RWPE2 (cell line): ENCODE results near the gene SPATA2L.
A peak's percentile ranks its signal among the peaks of the same experiment; 100 is the strongest.

Experiments
- ATAC-seq: fragments of 200-7000 bp; cut with Tn5 transposase; 3 replicates; pipeline ENCODE4 v1.9.1; 2021; ENCODE audit warnings: low read depth
- DNase-seq: peaks from one replicate; pipeline ENCODE4 v3.0.0-alpha.2; 2020; ENCODE audit warnings: low spot score
- H3K27ac ChIP-seq: fragments of 450-650 bp; 2 replicates; pipeline ENCODE4 v1.5.1; 2017; ENCODE audit warnings: mild to moderate bottlenecking; ENCODE audit not compliant: poor library complexity, severe bottlenecking
- H3K27me3 ChIP-seq: fragments of 250-450 bp; sonication (Bioruptor Pico); 2 replicates; pipeline ENCODE4 v1.5.1; 2021; ENCODE audit warnings: mild to moderate bottlenecking, moderate library complexity; ENCODE audit not compliant: insufficient read depth, poor library complexity, severe bottlenecking
- H3K36me3 ChIP-seq: fragments of 250-450 bp; sonication (Bioruptor Pico); 2 replicates; pipeline ENCODE4 v1.5.1; 2020; ENCODE audit warnings: low read depth, mild to moderate bottlenecking, moderate library complexity
- H3K4me1 ChIP-seq: fragments of 250-450 bp; sonication (Bioruptor Pico); 2 replicates; pipeline ENCODE4 v1.5.1; 2021; ENCODE audit warnings: mild to moderate bottlenecking, moderate library complexity; ENCODE audit not compliant: insufficient read depth, poor library complexity, severe bottlenecking
- H3K4me3 ChIP-seq: fragments of 250-450 bp; sonication (Bioruptor Pico); 2 replicates; pipeline ENCODE4 v1.5.1; 2021; ENCODE audit warnings: mild to moderate bottlenecking, moderate library complexity; ENCODE audit not compliant: severe bottlenecking
- H3K9me3 ChIP-seq: fragments of 250-450 bp; sonication (Bioruptor Pico); 2 replicates; pipeline ENCODE4 v1.5.1; 2021; ENCODE audit warnings: mild to moderate bottlenecking, moderate library complexity; ENCODE audit not compliant: severe bottlenecking
- TF ChIP-seq, protein P1 (sequence below): fragments of 450-650 bp; IDR thresholded peaks from one replicate; pipeline ENCODE4 v1.5.1; 2017; ENCODE audit warnings: mild to moderate bottlenecking, moderate library complexity; ENCODE audit not compliant: poor library complexity, severe bottlenecking

The SPATA2L gene

DNA sequence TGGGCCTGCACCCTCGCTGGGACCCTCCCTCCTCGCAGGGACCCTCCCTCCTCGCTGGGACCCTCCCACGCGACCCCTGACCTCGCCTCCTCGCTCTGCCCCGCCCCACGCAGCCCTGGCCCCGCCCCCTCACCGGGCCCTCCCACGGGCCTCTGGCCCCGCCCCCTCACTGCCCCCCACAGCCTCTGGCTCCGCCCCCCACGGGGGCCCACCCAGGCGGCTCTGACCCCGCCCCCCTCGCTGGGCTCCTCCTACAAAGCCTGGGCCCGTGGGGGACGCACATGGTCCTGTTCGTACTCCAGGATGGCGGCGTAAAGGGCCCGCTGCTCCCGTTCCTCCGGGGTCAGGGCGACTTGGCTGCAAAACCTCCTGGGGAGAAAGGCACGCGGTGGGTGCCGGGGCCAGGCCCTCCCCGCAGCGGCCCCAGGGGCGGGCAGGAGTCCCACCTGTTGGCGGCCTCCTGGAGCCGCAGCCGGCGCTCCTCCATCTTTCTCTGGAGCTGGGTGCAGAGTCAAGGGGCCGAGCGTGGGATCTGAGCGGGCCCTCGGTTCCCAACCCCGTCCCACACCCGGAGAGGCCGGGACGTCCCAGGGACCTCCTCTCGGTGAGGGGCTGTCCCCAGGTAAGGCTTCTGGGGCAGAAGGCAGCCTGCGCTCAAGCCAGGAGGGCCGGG is 10.2 kb upstream of the SPATA2L start:
- no peaks in the 10 kb centered on the region for H3K27me3 ChIP-seq
- no peaks in the 10 kb centered on the region for H3K4me1 ChIP-seq
- peak; percentile 87 for DNase-seq
- peak overlapping the region; percentile 53 for H3K4me3 ChIP-seq
- H3K27ac ChIP-seq: peak overlapping the region; percentile 24
- H3K36me3 ChIP-seq: peaks cover 29% of the 10 kb centered on the region
- peak; percentile 65 for ATAC-seq
- TF ChIP-seq, protein P1, sequence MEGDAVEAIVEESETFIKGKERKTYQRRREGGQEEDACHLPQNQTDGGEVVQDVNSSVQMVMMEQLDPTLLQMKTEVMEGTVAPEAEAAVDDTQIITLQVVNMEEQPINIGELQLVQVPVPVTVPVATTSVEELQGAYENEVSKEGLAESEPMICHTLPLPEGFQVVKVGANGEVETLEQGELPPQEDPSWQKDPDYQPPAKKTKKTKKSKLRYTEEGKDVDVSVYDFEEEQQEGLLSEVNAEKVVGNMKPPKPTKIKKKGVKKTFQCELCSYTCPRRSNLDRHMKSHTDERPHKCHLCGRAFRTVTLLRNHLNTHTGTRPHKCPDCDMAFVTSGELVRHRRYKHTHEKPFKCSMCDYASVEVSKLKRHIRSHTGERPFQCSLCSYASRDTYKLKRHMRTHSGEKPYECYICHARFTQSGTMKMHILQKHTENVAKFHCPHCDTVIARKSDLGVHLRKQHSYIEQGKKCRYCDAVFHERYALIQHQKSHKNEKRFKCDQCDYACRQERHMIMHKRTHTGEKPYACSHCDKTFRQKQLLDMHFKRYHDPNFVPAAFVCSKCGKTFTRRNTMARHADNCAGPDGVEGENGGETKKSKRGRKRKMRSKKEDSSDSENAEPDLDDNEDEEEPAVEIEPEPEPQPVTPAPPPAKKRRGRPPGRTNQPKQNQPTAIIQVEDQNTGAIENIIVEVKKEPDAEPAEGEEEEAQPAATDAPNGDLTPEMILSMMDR: no peak
- no peaks in the 10 kb centered on the region for H3K9me3 ChIP-seq

DNA sequence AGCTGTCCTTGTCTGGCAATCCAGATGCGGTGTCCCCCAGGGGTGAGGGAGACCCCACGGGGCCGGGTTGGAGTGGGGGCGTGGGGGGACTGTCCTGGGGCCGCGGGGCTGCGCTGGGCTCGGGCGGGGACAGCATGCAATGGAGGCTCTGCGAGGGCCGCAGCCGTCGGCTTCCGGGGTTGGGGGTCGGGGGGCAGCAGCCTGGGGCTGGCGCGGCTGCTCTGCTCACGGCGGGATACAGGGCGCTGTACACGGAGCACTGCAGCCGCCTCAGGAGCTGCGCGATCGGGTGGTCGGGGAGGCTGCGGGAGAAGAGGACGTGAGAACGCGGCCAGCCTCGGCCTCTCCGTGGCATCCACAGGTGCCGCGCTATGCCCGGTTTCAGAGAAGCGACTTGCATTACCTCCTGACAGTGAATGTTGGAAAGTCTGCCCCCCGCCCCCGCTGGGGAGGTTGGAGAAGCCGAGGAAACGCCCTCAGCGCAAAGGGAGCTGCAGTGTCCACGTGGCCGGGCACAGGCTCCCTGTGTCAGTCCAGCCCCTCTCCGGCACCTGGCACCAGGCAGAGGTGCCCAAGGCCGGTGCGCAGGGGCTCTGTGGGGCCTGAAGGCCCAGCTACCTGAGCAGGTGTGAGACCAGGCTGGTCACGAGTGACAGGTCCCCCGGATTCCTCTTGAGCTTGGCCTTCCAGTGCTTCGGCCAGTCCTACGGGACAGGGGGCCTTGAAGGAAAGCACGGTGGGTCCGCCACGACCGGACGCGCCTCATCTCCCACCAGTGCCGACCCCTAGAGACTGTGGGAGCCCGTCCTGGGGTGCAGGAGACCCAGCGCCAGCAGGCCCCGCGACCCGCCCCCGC is 9.4 kb upstream of the SPATA2L start:
- ATAC-seq: no peak

DNA sequence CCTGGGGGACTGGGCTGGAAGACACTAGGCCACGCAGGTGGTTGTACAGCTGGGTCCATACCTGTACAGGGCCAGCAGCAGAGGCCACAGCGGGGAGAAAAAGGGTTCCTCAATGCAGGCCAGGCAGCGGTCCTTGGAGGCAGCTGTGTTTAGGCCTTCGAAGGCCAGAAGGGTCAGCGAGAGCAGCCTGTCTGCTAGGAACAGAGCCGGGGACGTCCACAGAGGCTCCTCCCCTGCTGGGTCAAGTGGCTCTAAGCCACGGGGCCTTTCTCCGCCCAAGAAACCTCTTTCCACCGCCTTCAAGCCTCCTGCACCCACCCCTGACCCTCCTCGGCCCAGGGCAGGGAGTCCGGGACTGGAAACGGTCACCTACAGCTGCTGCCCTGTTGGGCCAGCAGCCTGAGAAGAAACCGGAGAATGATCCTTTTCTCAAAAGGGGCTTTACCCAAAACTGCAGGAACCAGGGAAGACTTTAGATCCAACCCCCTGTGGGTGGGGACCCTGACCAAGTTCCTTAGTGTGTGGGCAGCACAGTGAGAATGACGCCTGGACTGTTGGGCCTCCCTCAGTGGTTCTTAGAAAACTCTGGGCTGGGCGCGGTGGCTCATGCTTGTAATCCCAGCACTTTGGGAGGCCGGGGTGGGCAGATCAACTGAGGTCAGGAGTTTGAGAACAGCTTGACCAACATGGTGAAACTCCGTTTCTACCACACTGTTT is 8.4 kb upstream of the SPATA2L start:
- ATAC-seq (no peak), DNase-seq (peak; percentile 59)
- Histone ChIP-seq H3K36me3 (peaks cover 22% of the 10 kb centered on the region), H3K9me3 (no peaks in the 10 kb centered on the region), H3K27ac (no peak overlapping the region), H3K4me3 (no peak overlapping the region), H3K4me1 (no peaks in the 10 kb centered on the region), H3K27me3 (no peaks in the 10 kb centered on the region)
- TF ChIP-seq, protein P1: no peak

More for the DNA sequence above, 9.4 kb upstream of the SPATA2L start:
- H3K27me3 ChIP-seq: no peaks in the 10 kb centered on the region
- H3K4me1 ChIP-seq: no peaks in the 10 kb centered on the region
- peak; percentile 61 for DNase-seq
- no peak overlapping the region for H3K4me3 ChIP-seq
- H3K9me3 ChIP-seq: no peaks in the 10 kb centered on the region
- H3K36me3 ChIP-seq: peaks cover 28% of the 10 kb centered on the region
- TF ChIP-seq, protein P1: no peak
- no peak overlapping the region for H3K27ac ChIP-seq

DNA sequence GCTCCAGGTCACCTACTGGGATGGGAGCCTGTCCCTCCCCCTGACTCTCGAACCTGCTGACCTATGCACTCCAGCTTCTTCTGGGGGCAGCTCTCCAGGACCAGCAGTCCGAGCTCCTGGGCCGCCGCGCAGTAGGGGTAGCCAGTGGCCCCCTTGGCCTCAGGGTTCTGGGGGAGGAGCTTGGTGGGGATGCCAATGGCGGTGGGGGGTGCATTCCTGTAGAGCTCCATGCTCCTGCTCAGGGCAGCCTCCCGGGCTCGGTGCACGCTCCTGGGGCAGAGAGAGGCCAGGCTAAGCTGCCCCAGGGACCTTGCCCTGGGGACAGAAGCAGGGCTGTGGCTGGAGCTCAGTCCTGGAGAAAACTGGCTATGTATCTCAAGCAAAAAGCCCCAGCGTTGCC is 7.7 kb upstream of the SPATA2L start:
- no peak for ATAC-seq
- no peak overlapping the region for H3K27ac ChIP-seq
- H3K4me3 ChIP-seq: no peak overlapping the region
- TF ChIP-seq, protein P1: no peak
- DNase-seq: peak; percentile 68
- no peaks in the 10 kb centered on the region for H3K9me3 ChIP-seq
- no peaks in the 10 kb centered on the region for H3K27me3 ChIP-seq
- no peaks in the 10 kb centered on the region for H3K4me1 ChIP-seq
- H3K36me3 ChIP-seq: peaks cover 15% of the 10 kb centered on the region
